Neural cell (in vitro differentiated cells): ENCODE data around the gene OSBPL9. TPM values are rescaled to one million over a fixed set of nuclear protein-coding genes. Genes with fewer than 3 reads are reported as not detected.

Experiments used
- H2AFZ ChIP-seq: fragments of 200-600, 300-800 bp; sonication (generic), shearing (Covaris generic); 2 replicates; pipeline ENCODE4 v1.6.0; 2014; ENCODE audit warnings: low read depth, mild to moderate bottlenecking, antibody characterized with exemption, low read length, moderate library complexity
- H3F3A ChIP-seq: fragments of 200-600 bp; shearing (Covaris generic); 2 replicates; pipeline ENCODE4 v1.6.1; 2016; ENCODE audit warnings: mild to moderate bottlenecking, moderate library complexity, mixed read lengths, antibody characterized with exemption, low read length; ENCODE audit not compliant: insufficient read depth, poor library complexity, severe bottlenecking
- H3K27ac ChIP-seq: fragments of 200-600, 300-800 bp; sonication (generic), shearing (Covaris generic); 2 replicates; pipeline ENCODE4 v1.5.1; 2014; ENCODE audit warnings: mild to moderate bottlenecking, low read length, moderate library complexity
- H3K27me3 ChIP-seq: fragments of 300-800, 200-600 bp; sonication (generic), shearing (Covaris generic); 2 replicates; pipeline ENCODE4 v1.6.0; 2014; ENCODE audit warnings: mild to moderate bottlenecking, low read depth, low read length, moderate library complexity; ENCODE audit not compliant: insufficient read depth
- H3K36me3 ChIP-seq: fragments of 300-800, 200-600 bp; sonication (generic), shearing (Covaris generic); 2 replicates; pipeline ENCODE4 v1.5.1; 2014; ENCODE audit warnings: mild to moderate bottlenecking, antibody characterized with exemption, low read length, moderate library complexity; ENCODE audit not compliant: insufficient read depth
- H3K4me2 ChIP-seq: fragments of 300-800, 200-600 bp; sonication (generic), shearing (Covaris generic); 2 replicates; pipeline ENCODE4 v1.6.0; 2014; ENCODE audit warnings: mild to moderate bottlenecking, low read length
- H3K4me3 ChIP-seq: fragments of 300-800, 200-600 bp; sonication (generic), shearing (Covaris generic); 2 replicates; pipeline ENCODE4 v1.5.1; 2014; ENCODE audit warnings: mild to moderate bottlenecking, low read length, moderate library complexity
- H3K79me2 ChIP-seq: fragments of 200-600 bp; shearing (Covaris generic); replicated peaks from 2 replicates; pipeline ENCODE4 v1.6.0; 2014; ENCODE audit warnings: mild to moderate bottlenecking, low read length, moderate library complexity; ENCODE audit not compliant: insufficient read depth
- H3K9ac ChIP-seq: fragments of 300-800, 200-600 bp; sonication (generic), shearing (Covaris generic); 2 replicates; pipeline ENCODE4 v1.6.1; 2016; ENCODE audit warnings: mild to moderate bottlenecking, low read length, mixed read lengths
- H3K9me2 ChIP-seq: fragments of 200-600 bp; shearing (Covaris generic); 2 replicates; pipeline ENCODE4 v1.6.1; 2016; ENCODE audit warnings: mild to moderate bottlenecking, low read length, mixed read lengths; ENCODE audit not compliant: insufficient read depth
- H3K9me3 ChIP-seq: fragments of 200-600, 300-800 bp; sonication (generic), shearing (Covaris generic); 2 replicates; pipeline ENCODE4 v1.6.1; 2016; ENCODE audit warnings: mild to moderate bottlenecking, mixed run types, low read length, moderate library complexity, mixed read lengths
- H4K20me1 ChIP-seq: fragments of 200-600 bp; shearing (Covaris generic); 2 replicates; pipeline ENCODE4 v1.6.1; 2016; ENCODE audit warnings: mild to moderate bottlenecking, mixed run types; ENCODE audit not compliant: insufficient read depth
- EP300 ChIP-seq: fragments of 450-650 bp; conservative IDR thresholded peaks from 2 replicates; pipeline ENCODE4 v1.6.1; 2014; ENCODE audit warnings: antibody characterized with exemption, mild to moderate bottlenecking, moderate library complexity; ENCODE audit not compliant: poor library complexity, severe bottlenecking
- EZH2 ChIP-seq: fragments of 200-600, 300-800 bp; shearing (Covaris generic), sonication (generic); IDR thresholded peaks from 2 replicates; pipeline ENCODE4 v1.6.1; 2014; ENCODE audit warnings: antibody characterized with exemption, low read length, borderline replicate concordance, mild to moderate bottlenecking; ENCODE audit not compliant: insufficient read depth, poor library complexity, severe bottlenecking
- MXI1 ChIP-seq: fragments of 450-650 bp; conservative IDR thresholded peaks from 2 replicates; pipeline ENCODE4 v1.6.1; 2014; ENCODE audit warnings: antibody characterized with exemption, mild to moderate bottlenecking; ENCODE audit not compliant: poor library complexity, severe bottlenecking
- POLR2AphosphoS5 ChIP-seq: IDR thresholded peaks from 2 replicates; pipeline ENCODE4 v1.6.1; 2012
- RAD21 ChIP-seq: fragments of 450-650 bp; conservative IDR thresholded peaks from 2 replicates; pipeline ENCODE4 v1.6.1; 2014; ENCODE audit warnings: antibody characterized with exemption, mild to moderate bottlenecking, moderate library complexity
- REST ChIP-seq: IDR thresholded peaks from 2 replicates; pipeline ENCODE4 v1.6.1; 2012; ENCODE audit warnings: borderline replicate concordance
- SMC3 ChIP-seq: fragments of 450-650 bp; conservative IDR thresholded peaks from 2 replicates; pipeline ENCODE4 v1.6.1; 2014; ENCODE audit warnings: antibody characterized with exemption, mild to moderate bottlenecking, moderate library complexity; ENCODE audit not compliant: poor library complexity
- TAF1 ChIP-seq: IDR thresholded peaks from 2 replicates; pipeline ENCODE4 v1.6.1; 2012; ENCODE audit warnings: low read depth
- polyA plus RNA-seq: library from polyadenylated mRNA; depleted of rRNA; stranded (reverse); fragments of >200 nt; gene quantifications from 2 replicates; pipeline ENCODE4 v1.2.3, GENCODE V29; 2014
- TF ChIP-seq, protein P1 (sequence below): fragments of 450-650 bp; IDR thresholded peaks from 2 replicates; pipeline ENCODE4 v1.5.1; 2014; ENCODE audit warnings: antibody characterized with exemption, mild to moderate bottlenecking, moderate library complexity; ENCODE audit not compliant: poor library complexity, severe bottlenecking

The OSBPL9 gene
- polyA plus RNA-seq, 1 donor from 2014 or later = 117 TPM

DNA sequence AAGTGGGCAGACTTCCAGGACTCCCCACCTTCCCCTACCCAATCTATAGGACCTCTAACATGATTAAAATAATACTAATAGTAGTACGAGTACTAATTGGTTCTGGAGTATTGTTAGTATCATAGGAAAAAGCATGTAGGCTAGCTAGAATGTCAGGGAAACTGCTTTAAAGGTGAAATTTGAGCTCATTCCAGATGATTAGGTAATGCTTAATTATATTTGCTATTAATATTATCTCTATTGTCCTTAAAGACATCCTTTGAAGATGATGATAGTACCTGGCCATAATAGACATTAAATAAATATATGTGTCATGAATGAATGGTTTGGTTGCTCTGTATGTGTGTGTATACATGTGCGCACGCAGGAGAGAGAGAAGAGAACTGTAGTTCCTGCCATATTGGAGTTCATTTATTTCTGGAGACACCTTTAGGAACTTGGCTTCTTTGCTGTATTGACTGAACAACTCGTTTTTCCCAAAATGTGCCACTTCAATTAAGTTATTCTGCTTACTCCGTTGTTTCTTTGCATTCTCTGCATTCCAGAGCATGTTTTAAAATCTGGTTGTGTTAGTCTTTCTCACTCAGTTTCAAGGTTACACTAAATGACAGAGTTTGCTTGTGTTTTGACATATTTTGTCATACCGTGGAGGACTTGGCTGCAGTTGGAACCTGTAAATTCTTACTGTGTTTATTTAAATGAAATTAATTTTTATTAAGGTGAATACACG is 117.1 kb downstream of the OSBPL9 start:
- H3F3A ChIP-seq = no peaks in the 10 kb centered on the region
- H3K27ac ChIP-seq = no peak overlapping the region
- no peak overlapping the region for H2AFZ ChIP-seq
- no peaks in the 10 kb centered on the region for H4K20me1 ChIP-seq
- TF ChIP-seq EZH2 (no peak), SMC3 (no peak), TAF1 (no peak), RAD21 (no peak), REST (no peak), POLR2AphosphoS5 (no peak), EP300 (no peak), MXI1 (no peak)
- TF ChIP-seq, protein P1, sequence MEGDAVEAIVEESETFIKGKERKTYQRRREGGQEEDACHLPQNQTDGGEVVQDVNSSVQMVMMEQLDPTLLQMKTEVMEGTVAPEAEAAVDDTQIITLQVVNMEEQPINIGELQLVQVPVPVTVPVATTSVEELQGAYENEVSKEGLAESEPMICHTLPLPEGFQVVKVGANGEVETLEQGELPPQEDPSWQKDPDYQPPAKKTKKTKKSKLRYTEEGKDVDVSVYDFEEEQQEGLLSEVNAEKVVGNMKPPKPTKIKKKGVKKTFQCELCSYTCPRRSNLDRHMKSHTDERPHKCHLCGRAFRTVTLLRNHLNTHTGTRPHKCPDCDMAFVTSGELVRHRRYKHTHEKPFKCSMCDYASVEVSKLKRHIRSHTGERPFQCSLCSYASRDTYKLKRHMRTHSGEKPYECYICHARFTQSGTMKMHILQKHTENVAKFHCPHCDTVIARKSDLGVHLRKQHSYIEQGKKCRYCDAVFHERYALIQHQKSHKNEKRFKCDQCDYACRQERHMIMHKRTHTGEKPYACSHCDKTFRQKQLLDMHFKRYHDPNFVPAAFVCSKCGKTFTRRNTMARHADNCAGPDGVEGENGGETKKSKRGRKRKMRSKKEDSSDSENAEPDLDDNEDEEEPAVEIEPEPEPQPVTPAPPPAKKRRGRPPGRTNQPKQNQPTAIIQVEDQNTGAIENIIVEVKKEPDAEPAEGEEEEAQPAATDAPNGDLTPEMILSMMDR = no peak
- H3K36me3 ChIP-seq = no peaks in the 10 kb centered on the region
- no peaks in the 10 kb centered on the region for H3K9me2 ChIP-seq
- no peak overlapping the region for H3K4me2 ChIP-seq
- peaks cover 53% of the 10 kb centered on the region for H3K79me2 ChIP-seq
- no peaks in the 10 kb centered on the region for H3K27me3 ChIP-seq
- no peak overlapping the region for H3K9ac ChIP-seq
- no peaks in the 10 kb centered on the region for H3K9me3 ChIP-seq
- H3K4me3 ChIP-seq = no peak overlapping the region

DNA sequence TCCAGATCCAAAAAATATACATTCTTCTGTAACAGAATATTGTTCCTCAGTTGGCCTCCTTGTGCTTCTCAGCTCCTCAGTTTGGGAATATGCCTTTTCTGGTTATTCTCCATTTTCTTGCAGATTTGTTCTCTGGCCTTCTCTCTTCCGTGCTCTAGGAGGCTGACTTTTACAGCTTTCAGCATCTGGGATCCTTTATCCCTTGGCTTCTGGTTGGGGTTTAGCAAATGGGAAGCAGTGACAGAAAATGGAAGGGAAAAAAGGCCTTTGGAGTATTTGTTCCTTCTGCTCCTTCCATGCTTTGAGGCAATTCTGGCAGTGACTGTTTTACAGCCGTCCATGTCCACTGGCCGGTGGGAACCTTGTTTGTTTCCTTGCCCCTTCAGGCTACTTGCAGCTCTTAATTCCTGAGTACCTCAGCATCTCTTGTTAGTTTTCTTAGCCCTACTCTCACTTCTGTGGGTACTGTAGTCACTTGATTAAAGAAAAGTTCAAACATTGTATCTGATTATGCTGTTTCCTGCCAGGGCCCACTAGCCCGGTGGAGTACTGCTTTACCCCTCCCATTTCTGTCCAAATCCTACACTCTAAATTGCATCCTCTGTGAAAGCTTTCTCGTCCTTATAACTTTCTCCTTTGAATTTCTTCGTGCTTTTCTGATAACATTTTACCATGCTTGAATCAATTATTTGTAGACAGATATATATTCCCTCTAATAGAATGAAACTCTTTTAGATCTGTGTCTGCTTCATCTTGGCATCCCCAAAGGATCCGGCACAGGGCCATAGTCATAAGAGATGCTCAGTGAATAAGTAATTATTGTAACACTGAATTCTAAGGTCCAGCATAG is 118.2 kb downstream of the OSBPL9 start:
- Histone ChIP-seq H3K4me2 (no peak overlapping the region), H3K4me3 (no peak overlapping the region), H3K36me3 (no peaks in the 10 kb centered on the region), H3K27ac (no peak overlapping the region), H3K79me2 (peaks cover 50% of the 10 kb centered on the region), H4K20me1 (no peaks in the 10 kb centered on the region), H3K9me3 (no peaks in the 10 kb centered on the region), H2AFZ (no peak overlapping the region), H3K27me3 (no peaks in the 10 kb centered on the region), H3K9ac (no peak overlapping the region), H3F3A (no peaks in the 10 kb centered on the region), H3K9me2 (no peaks in the 10 kb centered on the region)
- TF ChIP-seq TAF1 (no peak), EZH2 (no peak)
